MCF 10A (cell line): ENCODE measurements around the gene ZNF585A. TPM values are rescaled to one million over a fixed set of nuclear protein-coding genes. Genes with fewer than 3 reads are reported as not detected.
A peak's percentile ranks its signal among the peaks of the same experiment; 100 is the strongest.

Source experiments
- Bru-seq: library from RNA; stranded (reverse); fragments of 400-500 nt; gene quantifications from one replicate; lab custom pipeline; 2021; lab: Mats Ljungman, UMichigan
- BruChase-seq, 2 experiments: library from RNA; stranded (reverse); fragments of 400-500 nt; gene quantifications; one replicate each; lab custom pipeline; 2021; lab: Mats Ljungman, UMichigan
- BruUV-seq: library from RNA; stranded (reverse); fragments of 400-500 nt; replicated peaks from 2 replicates; lab custom pipeline; 2021; lab: Mats Ljungman, UMichigan
- CTCF ChIA-PET: fragments of 300-600 bp; sonication (Branson Sonifier 250); formaldehyde crosslinking; extraction: SDS; loops from one replicate; lab custom pipeline; 2021; ENCODE audit warnings: antibody characterized with exemption, inconsistent platforms; lab: Yijun Ruan, JAX
- POLR2A ChIA-PET: fragments of 300-600, 350-650 bp; sonication (Branson Sonifier 250); formaldehyde crosslinking; extraction: SDS; loops from one replicate; lab custom pipeline; 2020; ENCODE audit warnings: antibody characterized with exemption, inconsistent platforms; lab: Yijun Ruan, JAX
- DNase-seq: peaks from one replicate; pipeline ENCODE4 v3.0.0-alpha.2; 2018; ENCODE audit not compliant: unreplicated experiment
- H3K27ac Mint-ChIP-seq: one replicate; pipeline ENCODE4 v1.8.0; 2022; ENCODE audit warnings: mild to moderate bottlenecking, low read depth, mixed read lengths; ENCODE audit not compliant: unreplicated experiment
- H3K27me3 Mint-ChIP-seq: one replicate; pipeline ENCODE4 v1.8.0; 2022; ENCODE audit warnings: mixed read lengths; ENCODE audit not compliant: insufficient read depth, unreplicated experiment
- H3K36me3 Mint-ChIP-seq: one replicate; pipeline ENCODE4 v1.8.0; 2022; ENCODE audit warnings: mild to moderate bottlenecking, moderate library complexity, mixed read lengths; ENCODE audit not compliant: insufficient read depth, unreplicated experiment
- H3K4me1 Mint-ChIP-seq: one replicate; pipeline ENCODE4 v1.8.0; 2022; ENCODE audit warnings: mixed read lengths; ENCODE audit not compliant: insufficient read depth, unreplicated experiment
- H3K4me3 Mint-ChIP-seq: one replicate; pipeline ENCODE4 v1.8.0; 2022; ENCODE audit warnings: mild to moderate bottlenecking, moderate library complexity, mixed read lengths; ENCODE audit not compliant: unreplicated experiment
- H3K9me3 Mint-ChIP-seq: one replicate; pipeline ENCODE4 v1.8.0; 2022; ENCODE audit warnings: mixed read lengths; ENCODE audit not compliant: unreplicated experiment
- intact Hi-C: fragments of 100-400 bp; cut with micrococcal nuclease; formaldehyde crosslinking; loops from 2 replicates; pipeline ENCODE4 v1.14.1; 2022
- long read RNA-seq: library from polyadenylated mRNA; stranded (forward); transcript quantifications from one replicate; pipeline ENCODE4 v2.0.0, GENCODE V29; 2022
- total RNA-seq: library from RNA; stranded (reverse); gene quantifications from 2 replicates; pipeline ENCODE4 v1.2.3, GENCODE V29; 2022
- TF ChIP-seq, protein P1 (sequence below): fragments of 200-600 bp; IDR thresholded peaks from one replicate; pipeline ENCODE4 v1.8.0; 2022; ENCODE audit warnings: antibody characterized with exemption, mild to moderate bottlenecking; ENCODE audit not compliant: unreplicated experiment

ZNF585A gene
- total RNA-seq (6.1 and 10.4 TPM in 2 replicates), Bru-seq, nascent RNA (percentile 49 among the genes with signal in this experiment), BruChase-seq, experiment 1, labeled RNA remaining after a 6-hour chase (percentile 52 among the genes with signal in this experiment), BruChase-seq, experiment 2, labeled RNA remaining after a 2-hour chase (percentile 73 among the genes with signal in this experiment)
- long read RNA-seq, full-length matches to known transcripts, result 14 of 14 reads
- long read RNA-seq, partial matches to known transcripts, result 0 of 14 reads
- long read RNA-seq, other reads (novel, unspliced or antisense), result 0 of 14 reads

GRCh38 chr19:37172368-37173366 is at the start of gene ZNF585A:
ZNF585A (minus strand) TSS chr19:37172695; CDS start chr19:37169910, 2,785 bp downstream.
- Mint-ChIP-seq H3K4me3 (no peak within 1 kb of the TSS), H3K27ac (no peak within 1 kb of the TSS), H3K36me3 (peaks cover 29% of the 10 kb centered on the region), H3K4me1 (no peaks in the 10 kb centered on the region), H3K9me3 (peaks cover 31% of the 10 kb centered on the region), H3K27me3 (no peaks in the 10 kb centered on the region)
- ChIA-PET CTCF (interaction anchor here (0.6 kb wide), 1 partner anchor 196 kb away, joined by 3 read pairs; no protein-coding TSS in a partner anchor), POLR2A (interaction anchor here (0.5 to 2.1 kb wide), 4 partner anchors 11 to 95 kb away, joined by 5 to 7 read pairs (median 7); partner anchors contain the start of genes ZNF383 and ZNF420)
- peak; percentile 96 for DNase-seq
- TF ChIP-seq, protein P1, sequence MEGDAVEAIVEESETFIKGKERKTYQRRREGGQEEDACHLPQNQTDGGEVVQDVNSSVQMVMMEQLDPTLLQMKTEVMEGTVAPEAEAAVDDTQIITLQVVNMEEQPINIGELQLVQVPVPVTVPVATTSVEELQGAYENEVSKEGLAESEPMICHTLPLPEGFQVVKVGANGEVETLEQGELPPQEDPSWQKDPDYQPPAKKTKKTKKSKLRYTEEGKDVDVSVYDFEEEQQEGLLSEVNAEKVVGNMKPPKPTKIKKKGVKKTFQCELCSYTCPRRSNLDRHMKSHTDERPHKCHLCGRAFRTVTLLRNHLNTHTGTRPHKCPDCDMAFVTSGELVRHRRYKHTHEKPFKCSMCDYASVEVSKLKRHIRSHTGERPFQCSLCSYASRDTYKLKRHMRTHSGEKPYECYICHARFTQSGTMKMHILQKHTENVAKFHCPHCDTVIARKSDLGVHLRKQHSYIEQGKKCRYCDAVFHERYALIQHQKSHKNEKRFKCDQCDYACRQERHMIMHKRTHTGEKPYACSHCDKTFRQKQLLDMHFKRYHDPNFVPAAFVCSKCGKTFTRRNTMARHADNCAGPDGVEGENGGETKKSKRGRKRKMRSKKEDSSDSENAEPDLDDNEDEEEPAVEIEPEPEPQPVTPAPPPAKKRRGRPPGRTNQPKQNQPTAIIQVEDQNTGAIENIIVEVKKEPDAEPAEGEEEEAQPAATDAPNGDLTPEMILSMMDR, result peak; percentile 11
- intact Hi-C loops, result loop anchor here (5.0 kb wide), 1 partner anchor 45 kb away; the partner anchor contains the start of gene ZNF383
- BruUV-seq, result no TSS peak

DNA sequence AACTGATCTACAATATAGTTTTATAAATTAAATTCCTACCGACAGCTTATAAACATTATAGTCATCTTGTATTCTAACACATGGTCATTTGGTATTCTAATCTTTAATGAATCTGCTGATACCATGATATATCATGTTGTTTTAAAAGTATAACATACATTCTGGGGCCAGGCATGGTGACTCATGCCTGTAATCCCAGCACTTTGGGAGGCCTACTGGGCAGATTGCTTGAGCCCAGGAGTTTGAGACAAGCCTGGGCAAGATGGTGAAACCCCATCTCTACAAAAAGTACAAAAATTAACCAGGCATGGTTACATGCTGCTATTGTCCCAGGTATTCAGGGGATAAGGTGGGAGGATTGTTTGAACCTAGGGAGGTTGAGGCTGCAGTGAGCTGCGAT is 48.6 kb upstream of the ZNF585A start:
- intact Hi-C loops, result no loop called here
- H3K4me1 Mint-ChIP-seq, result peaks cover 21% of the 10 kb centered on the region
- no peaks in the 10 kb centered on the region for H3K9me3 Mint-ChIP-seq
- TF ChIP-seq, protein P1, result no peak
- H3K27me3 Mint-ChIP-seq, result no peaks in the 10 kb centered on the region
- no TSS peak for BruUV-seq
- ChIA-PET POLR2A (interaction anchor here (0.6 to 2.2 kb wide), 4 partner anchors 9 to 20 kb away, joined by 3 to 9 read pairs (median 3); partner anchors contain the start of gene ZNF585B), CTCF (interaction anchor here (0.6 to 0.7 kb wide), 2 partner anchors 220 to 294 kb away, joined by 3 to 4 read pairs; no protein-coding TSS in a partner anchor)
- H3K4me3 Mint-ChIP-seq, result no peak overlapping the region
- peak; percentile 22 for DNase-seq
- H3K27ac Mint-ChIP-seq, result no peak overlapping the region
- peaks cover 45% of the 10 kb centered on the region for H3K36me3 Mint-ChIP-seq

DNA sequence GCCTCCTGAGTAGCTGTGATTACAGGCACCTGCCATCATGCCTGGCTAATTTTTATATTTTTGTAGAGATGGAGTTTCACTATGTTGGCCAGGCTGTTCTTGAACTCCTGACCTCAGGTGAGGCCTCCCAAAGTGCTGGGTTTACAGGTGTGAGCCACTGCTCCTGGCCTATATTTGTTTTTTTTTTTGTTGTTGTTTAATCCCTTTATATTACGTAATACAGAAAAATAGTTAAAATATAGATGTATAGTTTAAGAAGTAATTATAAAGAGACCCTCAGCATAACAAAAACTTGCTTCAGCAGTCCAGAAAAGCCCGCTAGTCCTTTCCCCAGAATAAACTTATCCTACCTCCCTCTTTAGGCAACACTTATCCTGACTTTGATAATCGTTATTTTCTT is 47.9 kb upstream of the ZNF585A start:
- Mint-ChIP-seq H3K9me3 (no peaks in the 10 kb centered on the region), H3K27me3 (no peaks in the 10 kb centered on the region), H3K36me3 (peaks cover 38% of the 10 kb centered on the region), H3K4me1 (peaks cover 21% of the 10 kb centered on the region), H3K27ac (no peak overlapping the region), H3K4me3 (no peak overlapping the region)
- TF ChIP-seq, protein P1, result no peak
- DNase-seq, result no peak
- CTCF ChIA-PET, result interaction anchor here (0.7 kb wide), 1 partner anchor 221 kb away, joined by 3 read pairs; no protein-coding TSS in a partner anchor
- intact Hi-C loops, result no loop called here
- BruUV-seq, result no TSS peak
- POLR2A ChIA-PET, result interaction anchor here (1.2 to 2.2 kb wide), 3 partner anchors 9 to 21 kb away, joined by 3 to 9 read pairs (median 3); partner anchors contain the start of gene ZNF585B
